Measurements from ENCODE around the gene NEURL1.

The NEURL1 gene

DNA sequence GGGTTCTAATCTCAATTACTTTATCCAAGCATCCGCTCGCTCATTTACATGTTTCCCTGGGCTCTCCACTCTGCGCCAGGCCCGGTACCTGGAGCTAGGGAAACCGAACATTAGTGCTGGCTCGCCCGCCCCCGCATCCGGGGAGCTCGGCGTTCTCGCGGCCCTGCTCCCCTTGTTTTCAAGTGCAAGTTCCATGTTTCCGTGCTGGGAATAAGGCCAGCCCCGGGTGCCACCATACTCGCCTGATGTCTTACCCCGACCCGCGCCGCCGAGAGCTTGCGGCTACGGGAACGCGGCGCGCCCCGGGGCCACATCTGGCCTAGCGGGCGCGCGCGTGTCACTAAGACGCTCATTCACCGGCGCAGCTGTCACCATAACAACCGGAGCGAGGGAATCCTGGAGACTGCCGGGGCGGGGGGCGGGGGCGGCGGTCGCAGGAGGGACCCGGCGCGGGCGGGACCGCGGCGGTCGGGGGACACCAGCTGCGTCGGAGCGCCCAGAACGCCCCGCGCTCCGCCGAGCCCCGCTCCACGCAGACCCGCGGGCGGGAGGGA lies at the start of gene NEURL1:
Gene NEURL1, plus strand, starts transcription at position 344 of the 554 bp plus-strand sequence. CDS start 683 bp downstream, outside the sequence.
- no peak for FAIRE-seq

GRCh38 chr10:103444478-103444877 lies 49.0 kb upstream of the NEURL1 start:
- no peak for FAIRE-seq

- FAIRE-seq = no peak
Measured at GRCh38 chr10:103445366-103445765, 48.1 kb upstream of the NEURL1 start.

DNA sequence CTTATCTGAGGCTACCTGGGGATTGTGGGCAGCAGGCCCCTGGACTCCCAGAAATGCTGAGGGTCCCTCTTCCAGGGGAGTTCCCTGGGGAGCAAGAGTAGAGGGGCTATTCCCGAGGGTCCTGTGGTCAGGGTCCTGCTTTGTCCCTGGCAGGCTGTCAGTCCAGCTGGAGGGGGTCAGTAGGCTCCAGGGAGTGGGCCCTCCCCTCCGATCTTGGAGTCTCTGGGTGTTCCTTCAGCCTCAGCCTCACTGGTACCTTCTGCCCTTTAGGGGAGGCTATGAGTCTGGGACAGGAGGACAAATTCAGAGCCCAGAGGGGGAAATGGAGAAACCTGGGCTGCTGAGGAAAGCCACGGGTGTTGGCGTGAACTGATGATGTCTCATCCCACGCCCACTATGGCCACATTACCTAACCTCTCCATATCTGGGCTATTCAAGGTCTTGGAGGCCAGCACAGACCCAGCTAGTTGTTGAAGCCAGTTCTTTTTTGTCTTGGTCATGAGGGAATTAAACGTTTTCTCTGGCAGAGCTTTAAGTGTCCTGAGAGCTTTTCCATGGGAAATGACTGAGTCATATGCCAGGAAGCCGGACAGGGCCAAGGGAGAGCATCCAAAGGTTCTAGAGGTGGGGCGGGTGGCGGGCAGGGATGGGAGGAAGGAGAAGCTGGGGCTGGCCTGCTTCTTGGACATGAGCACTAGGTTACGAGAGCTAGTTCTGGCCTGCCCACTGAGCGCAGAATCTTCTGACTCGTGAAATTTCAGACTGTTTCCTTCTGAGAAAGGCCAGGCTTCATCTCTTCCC lies 47.5 kb upstream of the NEURL1 start:
- FAIRE-seq = no peak

DNA sequence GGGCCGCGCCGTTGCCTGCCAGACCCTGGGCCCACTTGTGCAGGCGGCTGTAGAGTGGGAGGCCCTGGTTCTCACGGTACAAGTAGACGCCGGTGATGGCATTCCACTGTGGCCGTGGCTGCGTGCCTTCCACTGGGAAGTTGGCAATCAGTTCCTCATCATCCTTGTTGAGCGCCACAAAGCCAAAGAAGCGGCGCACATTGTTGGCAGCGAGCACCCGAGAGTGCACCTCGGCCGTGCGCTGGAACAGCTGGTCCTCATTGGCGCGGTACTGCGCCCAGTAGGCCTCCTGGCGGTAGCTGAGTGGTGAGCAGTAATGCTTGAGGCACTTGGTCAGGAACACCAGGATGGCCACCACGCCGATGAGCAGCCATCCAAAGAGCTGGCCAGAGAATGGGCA lies 46.3 kb upstream of the NEURL1 start:
- no peak for FAIRE-seq

DNA sequence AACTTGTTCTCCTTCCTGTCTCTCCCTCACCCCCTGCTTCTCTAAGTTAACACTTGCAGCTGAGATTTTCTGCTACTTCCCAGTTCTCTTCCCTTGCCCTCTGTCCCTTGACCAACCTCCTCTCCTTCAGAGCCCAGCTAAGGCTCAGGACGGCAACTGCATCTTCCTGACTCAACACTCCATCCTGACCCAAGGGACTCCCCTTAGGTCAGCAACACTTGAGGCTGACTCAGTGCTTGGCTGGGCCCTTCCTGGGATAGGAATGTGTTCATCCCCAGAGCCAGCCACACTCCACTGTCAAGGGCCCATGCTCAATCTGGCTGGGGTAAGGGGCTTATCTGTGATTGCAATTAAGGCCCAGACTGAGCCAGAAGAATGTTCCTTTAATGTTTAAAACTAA lies 44.8 kb upstream of the NEURL1 start:
- FAIRE-seq = no peak

- no peak for FAIRE-seq
Measured at GRCh38 chr10:103449208-103450144, 44.0 kb upstream of the NEURL1 start.

GRCh38 chr10:103450201-103450695 lies 43.3 kb upstream of the NEURL1 start:
- no peak for FAIRE-seq

GRCh38 chr10:103451091-103451813 lies 42.3 kb upstream of the NEURL1 start:
- no peak for FAIRE-seq

DNA sequence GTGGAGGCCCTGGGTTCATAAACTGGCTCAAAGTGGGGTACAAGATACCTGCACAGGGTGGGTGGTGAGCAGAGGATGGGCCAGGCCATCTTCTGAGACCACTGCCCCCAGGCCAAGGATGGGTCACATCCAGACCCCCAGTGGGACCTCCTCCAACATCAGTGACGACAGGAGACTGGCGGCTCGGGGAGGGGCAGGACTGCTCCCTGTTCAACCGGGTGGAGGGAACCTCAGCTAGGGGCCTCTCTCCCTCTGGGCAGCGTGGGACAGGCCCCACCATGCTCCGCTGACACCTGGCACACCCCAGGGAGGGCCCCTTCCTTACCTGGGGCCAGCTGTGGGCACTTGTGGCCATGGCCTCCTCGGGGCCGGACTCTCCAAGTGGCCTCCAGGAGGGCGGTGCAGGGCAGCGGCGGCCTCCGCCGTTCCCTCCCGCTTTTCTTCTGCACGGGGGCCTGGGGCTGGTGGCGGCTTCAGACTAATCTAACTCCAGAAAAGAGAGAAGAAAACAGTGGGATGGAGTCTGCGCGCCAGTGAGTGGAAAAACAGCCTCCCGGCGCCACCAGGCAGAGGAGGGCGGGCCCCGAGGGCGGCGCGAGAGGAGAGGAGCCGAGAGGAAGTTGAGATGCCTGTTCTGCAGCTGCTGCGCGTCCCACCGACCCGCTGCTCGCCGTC lies 41.5 kb upstream of the NEURL1 start, which contains the start of gene CALHM2:
Gene CALHM2, minus strand, starts transcription at position 540 of the 675 bp plus-strand sequence. CDS start 2,429 bp downstream, outside the sequence.
- FAIRE-seq = no peak

DNA sequence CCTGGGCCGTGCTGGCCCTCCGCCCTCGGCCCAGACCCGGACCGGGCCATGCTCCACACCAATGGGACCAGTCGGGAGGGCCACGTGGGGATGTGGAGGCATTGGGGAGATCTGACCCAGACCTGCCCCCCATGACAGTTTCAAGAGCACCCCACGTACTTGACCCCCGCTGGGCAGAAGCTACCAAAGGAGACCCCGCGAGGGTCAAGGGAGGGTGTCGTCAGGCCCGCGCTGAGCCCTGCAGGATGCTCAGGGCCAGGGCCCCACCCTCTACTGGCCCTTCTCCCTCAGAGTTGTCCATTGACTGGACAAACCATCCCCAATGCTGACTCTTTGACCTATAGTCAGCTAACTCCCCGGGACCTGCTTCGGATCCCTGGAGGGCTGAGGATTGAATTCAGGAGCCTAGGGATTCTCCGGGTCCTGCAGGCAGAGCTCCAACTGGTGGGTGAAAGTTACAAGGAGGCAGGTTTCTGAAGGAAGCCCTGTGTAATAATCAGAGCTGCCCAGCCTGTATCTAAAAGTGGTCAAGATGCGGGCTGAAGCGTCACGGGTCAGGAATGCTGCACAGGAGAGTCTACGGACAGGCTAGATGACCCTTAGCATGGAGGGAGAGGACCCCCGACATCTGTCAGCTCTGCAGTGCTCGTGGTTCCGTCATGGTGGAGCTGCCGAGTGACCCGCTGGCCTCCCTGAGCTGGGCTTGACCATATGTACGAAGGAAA lies 40.8 kb upstream of the NEURL1 start:
- FAIRE-seq = no peak

DNA sequence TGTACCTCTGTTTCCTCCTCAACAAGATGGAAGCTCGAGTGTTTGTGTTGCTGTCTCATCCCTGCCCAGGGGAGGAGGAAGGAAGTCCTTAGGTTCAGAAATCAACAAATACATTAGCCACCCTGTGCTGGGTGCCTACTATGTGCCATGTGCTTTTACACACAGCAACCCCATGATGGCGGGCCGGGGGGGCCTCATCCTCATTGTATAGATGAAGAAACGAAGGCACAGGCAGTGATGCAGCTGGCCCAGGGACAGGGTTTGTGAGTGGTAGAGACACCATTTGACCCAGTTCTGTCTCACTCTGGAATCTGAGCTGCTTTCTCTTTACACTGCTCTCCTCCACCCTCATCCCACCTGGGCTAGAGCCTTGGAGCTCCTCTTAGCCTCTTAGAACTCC lies 39.5 kb upstream of the NEURL1 start:
- no peak for FAIRE-seq

GRCh38 chr10:103455235-103455634 lies 38.3 kb upstream of the NEURL1 start:
- FAIRE-seq = no peak

- FAIRE-seq = no peak
Measured at GRCh38 chr10:103456074-103456660, 37.3 kb upstream of the NEURL1 start.

DNA sequence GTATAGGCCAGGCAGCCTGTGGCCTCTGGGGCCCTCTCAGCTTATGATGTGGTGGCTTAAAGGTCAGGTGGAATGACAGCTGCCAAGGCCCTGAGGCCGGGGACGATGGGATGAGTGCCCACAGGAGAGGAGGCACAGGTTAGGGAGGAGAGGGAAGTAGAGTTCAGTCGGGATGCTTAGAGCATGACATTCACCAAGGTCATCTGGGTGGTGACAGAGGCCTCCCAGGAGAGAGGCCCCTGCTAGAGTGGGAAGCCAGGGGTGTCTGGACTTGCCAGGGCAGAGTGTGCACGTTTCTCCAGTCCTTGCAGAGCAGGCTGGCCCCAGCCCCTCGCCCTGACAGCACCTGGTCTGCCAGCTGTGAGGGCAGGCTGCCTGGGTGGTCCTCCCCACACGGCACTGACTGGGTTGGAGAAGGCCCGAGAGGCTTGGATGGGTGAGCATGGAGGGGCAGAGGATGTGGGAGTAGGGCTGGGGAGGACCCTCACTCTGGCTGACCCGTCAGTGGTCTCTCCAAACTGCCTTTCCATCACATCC lies 36.3 kb upstream of the NEURL1 start:
- no peak for FAIRE-seq

- no peak for FAIRE-seq
Measured at GRCh38 chr10:103457896-103458583, 35.5 kb upstream of the NEURL1 start.

- no peak for FAIRE-seq
Measured at GRCh38 chr10:103458720-103459119, 34.8 kb upstream of the NEURL1 start, which contains the start of gene CALHM1. Gene CALHM1 (minus strand): TSS chr10:103458900. CDS start chr10:103458751, 149 bp downstream.

GRCh38 chr10:103459615-103460014 lies 33.9 kb upstream of the NEURL1 start:
- FAIRE-seq = no peak

- FAIRE-seq = no peak
Measured at GRCh38 chr10:103463499-103463898, 30.0 kb upstream of the NEURL1 start.

All from TTC549 (cell line).